ENCODE measurements around the gene SURF6. TPM values are rescaled to one million over a fixed set of nuclear protein-coding genes. Genes with fewer than 3 reads are reported as not detected.
"Not testable (repeated sequence)": the region's sequence is repeated elsewhere in the genome, so short reads cannot be mapped to it uniquely, and the experiment has no call there.

The SURF6 gene
- total RNA-seq, 1 donor from 2014 or later: 13.4 TPM

- ATAC-seq: no peak
- DNase-seq (ENCODE audit: missing footprints): no peak
- intact Hi-C loops (cut with DNase I): no loop called here
Observed at GRCh38 chr9:133309608-133310007, 26.4 kb downstream of the SURF6 start.

- ATAC-seq (no peak), DNase-seq (ENCODE audit: missing footprints) (no peak)
- intact Hi-C loops (cut with DNase I): no loop called here
Observed at GRCh38 chr9:133307301-133307700, 28.7 kb downstream of the SURF6 start.

GRCh38 chr9:133306242-133307204, 29.5 kb downstream of the SURF6 start:
- DNase-seq (ENCODE audit: missing footprints) (no peak), ATAC-seq (no peak)
- intact Hi-C loops (cut with DNase I): no loop called here

GRCh38 chr9:133305731-133306130, 30.3 kb downstream of the SURF6 start:
- ATAC-seq (no peak), DNase-seq (ENCODE audit: missing footprints) (no peak)
- intact Hi-C loops (cut with DNase I): no loop called here

- DNase-seq (ENCODE audit: missing footprints) (no peak), ATAC-seq (no peak)
- intact Hi-C loops (cut with DNase I): no loop called here
Observed at GRCh38 chr9:133304477-133305377, 31.3 kb downstream of the SURF6 start.

GRCh38 chr9:133304158-133304470, 31.9 kb downstream of the SURF6 start:
- no peak for DNase-seq (ENCODE audit: missing footprints)
- intact Hi-C loops (cut with DNase I): no loop called here
- ATAC-seq: no peak

GRCh38 chr9:133303266-133304157, 32.5 kb downstream of the SURF6 start:
- ATAC-seq (no peak), DNase-seq (ENCODE audit: missing footprints) (no peak)
- intact Hi-C loops (cut with DNase I): no loop called here

- DNase-seq (ENCODE audit: missing footprints) (no peak), ATAC-seq (no peak)
- intact Hi-C loops (cut with DNase I): no loop called here
Observed at GRCh38 chr9:133301253-133302230, 34.4 kb downstream of the SURF6 start.

- ATAC-seq; intact Hi-C loops (cut with DNase I); DNase-seq (ENCODE audit: missing footprints): not testable (repeated sequence)
Observed at GRCh38 chr9:133299996-133300395, 36.0 kb downstream of the SURF6 start.

- no peak for DNase-seq (ENCODE audit: missing footprints)
- no peak for ATAC-seq
- intact Hi-C loops (cut with DNase I): no loop called here
Observed at GRCh38 chr9:133294257-133294656, 41.7 kb downstream of the SURF6 start.

GRCh38 chr9:133290751-133291302, 45.2 kb downstream of the SURF6 start:
- DNase-seq (ENCODE audit: missing footprints): no peak
- no peak for ATAC-seq
- intact Hi-C loops (cut with DNase I): no loop called here

- intact Hi-C loops (cut with DNase I): no loop called here
- ATAC-seq (no peak), DNase-seq (ENCODE audit: missing footprints) (no peak)
Observed at GRCh38 chr9:133286523-133286922, 49.5 kb downstream of the SURF6 start.

GRCh38 chr9:133285252-133285775, 50.7 kb downstream of the SURF6 start:
- ATAC-seq: no peak
- intact Hi-C loops (cut with DNase I): no loop called here
- DNase-seq (ENCODE audit: missing footprints): no peak

- intact Hi-C loops (cut with DNase I): no loop called here
- ATAC-seq (no peak), DNase-seq (ENCODE audit: missing footprints) (no peak)
Observed at GRCh38 chr9:133284362-133284761, 51.6 kb downstream of the SURF6 start.

GRCh38 chr9:133283255-133284032, 52.5 kb downstream of the SURF6 start:
- intact Hi-C loops (cut with DNase I); DNase-seq (ENCODE audit: missing footprints); ATAC-seq: not testable (repeated sequence)

- intact Hi-C loops (cut with DNase I): no loop called here
Observed at GRCh38 chr9:133282464-133283238, 53.3 kb downstream of the SURF6 start.

More at GRCh38 chr9:133282464-133283238, 53.3 kb downstream of the SURF6 start:
- DNase-seq (ENCODE audit: missing footprints) (no peak), ATAC-seq (no peak)
